CD8-positive, alpha-beta memory T cell (primary cell): ENCODE results near the gene CCDC13. TPM values are rescaled to one million over a fixed set of nuclear protein-coding genes. Genes with fewer than 3 reads are reported as not detected.
A peak's percentile ranks its signal among the peaks of the same experiment; 100 is the strongest.

Experiments
- CTCF ChIA-PET: fragments of 350-600 bp; sonication (Branson Sonifier 250); formaldehyde crosslinking; loops from one replicate; lab custom pipeline; 2021; ENCODE audit warnings: antibody characterized with exemption; lab: Charles Lee
- POLR2A ChIA-PET: fragments of 350-600 bp; sonication (Branson Sonifier 250); formaldehyde crosslinking; loops from one replicate; lab custom pipeline; 2021; ENCODE audit warnings: antibody characterized with exemption; lab: Charles Lee
- DNase-seq, 5 donors: peaks; one replicate each; pipeline versions ENCODE4 v3.0.0 to v3.0.0-alpha.2; 2020 to 2022; ENCODE audit warnings: mixed read lengths in 1 of 5
- H3K27ac ChIP-seq: one replicate; pipeline ENCODE4 v1.7.0; 2013; ENCODE audit warnings: low read depth, mild to moderate bottlenecking, low read length, moderate library complexity
- H3K27me3 ChIP-seq: 2 replicates; pipeline ENCODE4 v1.7.0; 2013; ENCODE audit warnings: low read length, mild to moderate bottlenecking; ENCODE audit not compliant: insufficient read depth, poor library complexity, severe bottlenecking
- H3K36me3 ChIP-seq: 2 replicates; pipeline ENCODE4 v1.7.0; 2013; ENCODE audit warnings: mild to moderate bottlenecking, low read length, moderate library complexity; ENCODE audit not compliant: insufficient read depth
- H3K4me1 ChIP-seq: 2 replicates; pipeline ENCODE4 v1.7.0; 2013; ENCODE audit warnings: mild to moderate bottlenecking, low read length, moderate library complexity; ENCODE audit not compliant: insufficient read depth
- H3K4me3 ChIP-seq: 2 replicates; pipeline ENCODE4 v1.7.0; 2013; ENCODE audit warnings: mild to moderate bottlenecking, low read length
- H3K9me3 ChIP-seq: 2 replicates; pipeline ENCODE4 v1.7.0; 2013; ENCODE audit warnings: mild to moderate bottlenecking, low read length
- H3K27ac Mint-ChIP-seq, 8 donors: one replicate each; pipeline ENCODE4 v1.8.0; 2020 to 2021; ENCODE audit warnings: mixed read lengths in 8 of 8, mild to moderate bottlenecking in 6 of 8, inconsistent platforms in 3 of 8, moderate library complexity in 3 of 8
- H3K27me3 Mint-ChIP-seq, 2 donors: one replicate each; pipeline ENCODE4 v1.8.0; 2020 to 2021; ENCODE audit warnings: mixed read lengths in 2 of 2, mild to moderate bottlenecking in 1 of 2, moderate library complexity in 1 of 2
- H3K36me3 Mint-ChIP-seq, 3 donors: one replicate each; pipeline ENCODE4 v1.8.0; 2020 to 2021; ENCODE audit warnings: mixed read lengths in 3 of 3, inconsistent platforms in 1 of 3, mild to moderate bottlenecking in 1 of 3
- H3K4me1 Mint-ChIP-seq, 3 donors: one replicate each; pipeline ENCODE4 v1.8.0; 2020 to 2021; ENCODE audit warnings: mixed read lengths in 3 of 3, inconsistent platforms in 1 of 3, mild to moderate bottlenecking in 1 of 3
- H3K4me3 Mint-ChIP-seq, 7 donors: one replicate each; pipeline ENCODE4 v1.8.0; 2020 to 2021; ENCODE audit warnings: mixed read lengths in 7 of 7, mild to moderate bottlenecking in 6 of 7, moderate library complexity in 4 of 7, inconsistent platforms in 2 of 7
- H3K9me3 Mint-ChIP-seq, 5 donors: one replicate each; pipeline ENCODE4 v1.8.0; 2020 to 2022; ENCODE audit warnings: mixed read lengths in 5 of 5, mild to moderate bottlenecking in 3 of 5, moderate library complexity in 2 of 5, inconsistent platforms in 1 of 5
- polyA plus RNA-seq: library from polyadenylated mRNA; unstranded; fragments of 300-500 nt; fragmentation: Illumina TruSeq; gene quantifications from one replicate; pipeline ENCODE4 v1.2.3, GENCODE V29; 2021
- total RNA-seq, 2 experiments: library from RNA; stranded (reverse); gene quantifications; one replicate each; pipeline ENCODE4 v1.2.3, GENCODE V29; 2021

CCDC13 gene
- total and polyA plus RNA-seq, 3 experiments from 2014 or later: 0.33 to 0.44 (median 0.42) TPM

GRCh38 chr3:42730294-42730693 lies 42.8 kb downstream of the CCDC13 start:
- H3K4me1 Mint-ChIP-seq: no peaks in the 10 kb centered on the region
- H3K4me3 Mint-ChIP-seq: no peak overlapping the region
- POLR2A ChIA-PET: no interaction called here
- H3K27me3 Mint-ChIP-seq: peaks cover 4 to 5% of the 10 kb centered on the region in 2 donors
- Histone ChIP-seq H3K36me3 (no peaks in the 10 kb centered on the region), H3K4me3 (no peak overlapping the region), H3K4me1 (no peaks in the 10 kb centered on the region), H3K27me3 (no peaks in the 10 kb centered on the region), H3K27ac (no peak overlapping the region), H3K9me3 (no peaks in the 10 kb centered on the region)
- no peak for DNase-seq
- no peaks in the 10 kb centered on the region for H3K9me3 Mint-ChIP-seq
- no peak overlapping the region for H3K27ac Mint-ChIP-seq
- CTCF ChIA-PET: interaction anchor here (0.9 kb wide), 1 partner anchor 19 kb away, joined by 3 read pairs; no protein-coding TSS in a partner anchor
- no peaks in the 10 kb centered on the region for H3K36me3 Mint-ChIP-seq

DNA sequence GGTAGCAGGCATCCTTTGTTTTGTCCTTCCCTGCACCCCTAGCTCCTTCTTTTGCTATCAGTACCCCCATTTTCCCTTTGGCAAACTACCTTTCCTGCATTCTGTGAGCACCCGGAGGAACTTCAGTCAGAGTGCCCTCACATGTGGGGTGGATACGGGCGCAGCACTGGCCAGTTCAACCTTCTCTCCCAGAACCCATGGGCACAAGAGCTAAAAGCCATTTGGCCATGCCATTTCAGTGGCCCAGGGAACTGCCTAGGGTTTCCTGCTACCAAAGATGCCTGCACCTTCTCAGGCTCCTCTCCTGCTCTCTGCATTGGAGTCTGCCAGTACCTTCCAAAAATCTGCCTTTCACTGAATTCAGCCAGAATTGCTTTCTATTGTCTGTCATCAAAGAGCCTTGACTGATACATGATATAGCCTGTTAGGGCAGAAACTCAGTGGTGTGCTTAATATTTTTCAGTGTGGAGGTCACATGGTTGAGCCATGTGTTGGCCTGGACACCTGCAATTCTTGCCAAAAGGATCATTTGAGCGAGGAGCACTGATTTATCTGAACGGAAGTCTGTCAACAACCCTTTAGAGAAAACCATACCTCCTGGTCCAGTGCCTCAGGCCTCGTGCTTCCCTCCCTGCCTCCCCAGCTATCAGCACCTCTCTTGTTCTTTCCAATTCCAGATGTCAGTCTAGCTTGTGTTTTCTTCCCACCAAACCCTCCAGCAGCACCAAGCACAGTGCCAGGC lies 43.5 kb downstream of the CCDC13 start:
- Mint-ChIP-seq H3K4me3 (no peak overlapping the region), H3K27ac (no peak overlapping the region), H3K27me3 (peaks cover 4 to 5% of the 10 kb centered on the region in 2 donors), H3K4me1 (no peaks in the 10 kb centered on the region), H3K36me3 (no peaks in the 10 kb centered on the region), H3K9me3 (no peaks in the 10 kb centered on the region)
- Histone ChIP-seq H3K9me3 (no peaks in the 10 kb centered on the region), H3K4me3 (no peak overlapping the region), H3K27me3 (no peaks in the 10 kb centered on the region), H3K27ac (no peak overlapping the region), H3K4me1 (no peaks in the 10 kb centered on the region), H3K36me3 (no peaks in the 10 kb centered on the region)
- CTCF ChIA-PET: no interaction called here
- no peak for DNase-seq
- POLR2A ChIA-PET: no interaction called here

- CTCF ChIA-PET: no interaction called here
- H3K9me3 ChIP-seq: no peaks in the 10 kb centered on the region
Observed at GRCh38 chr3:42728668-42729364, 44.2 kb downstream of the CCDC13 start.

DNA sequence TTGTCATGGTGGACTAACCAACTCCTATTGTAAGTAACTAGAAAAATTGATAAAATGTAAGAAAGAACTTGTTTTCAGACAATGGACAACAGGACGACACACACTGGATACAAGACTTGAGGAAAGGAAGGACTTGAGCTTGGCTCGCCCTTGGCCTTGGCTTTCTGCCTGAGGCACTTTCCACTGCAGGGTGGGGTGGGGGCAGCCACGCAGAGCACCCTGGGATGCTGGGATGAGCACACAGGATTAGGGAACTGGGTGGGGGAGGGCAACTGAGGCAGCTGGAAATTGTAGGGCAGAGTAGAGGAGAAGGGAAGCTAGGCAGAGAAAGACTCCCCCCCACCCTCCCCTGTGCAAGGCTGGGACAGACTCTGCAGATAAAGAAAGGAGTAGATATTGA lies 45.0 kb downstream of the CCDC13 start:
- H3K36me3 ChIP-seq: no peaks in the 10 kb centered on the region
- Mint-ChIP-seq H3K36me3 (no peaks in the 10 kb centered on the region), H3K27ac (peak overlapping the region in 1 of 8 donors; percentile 87), H3K4me3 (no peak overlapping the region), H3K4me1 (no peaks in the 10 kb centered on the region), H3K9me3 (no peaks in the 10 kb centered on the region), H3K27me3 (peaks cover 4 to 11% of the 10 kb centered on the region in 2 donors)
- ChIA-PET CTCF (no interaction called here), POLR2A (no interaction called here)
- no peak overlapping the region for H3K27ac ChIP-seq
- H3K4me3 ChIP-seq: no peak overlapping the region
- H3K27me3 ChIP-seq: no peaks in the 10 kb centered on the region
- H3K9me3 ChIP-seq: no peaks in the 10 kb centered on the region
- no peaks in the 10 kb centered on the region for H3K4me1 ChIP-seq
- DNase-seq: no peak

More at GRCh38 chr3:42728668-42729364, 44.2 kb downstream of the CCDC13 start:
- DNase-seq: no peak
- Mint-ChIP-seq H3K36me3 (no peaks in the 10 kb centered on the region), H3K27me3 (peaks cover 4 to 11% of the 10 kb centered on the region in 2 donors), H3K27ac (peak overlapping the region in 1 of 8 donors; percentile 29), H3K9me3 (no peaks in the 10 kb centered on the region), H3K4me1 (no peaks in the 10 kb centered on the region), H3K4me3 (no peak overlapping the region)
- Histone ChIP-seq H3K27me3 (no peaks in the 10 kb centered on the region), H3K4me1 (no peaks in the 10 kb centered on the region), H3K36me3 (no peaks in the 10 kb centered on the region), H3K27ac (no peak overlapping the region), H3K4me3 (no peak overlapping the region)
- POLR2A ChIA-PET: no interaction called here

GRCh38 chr3:42725454-42725853 lies 47.6 kb downstream of the CCDC13 start:
- no peak overlapping the region for H3K27ac Mint-ChIP-seq
- H3K27me3 ChIP-seq: no peaks in the 10 kb centered on the region
- ChIA-PET POLR2A (no interaction called here), CTCF (no interaction called here)
- H3K9me3 ChIP-seq: no peaks in the 10 kb centered on the region
- peaks cover 1 to 18% of the 10 kb centered on the region in 2 donors for H3K27me3 Mint-ChIP-seq
- H3K9me3 Mint-ChIP-seq: no peaks in the 10 kb centered on the region
- H3K4me1 Mint-ChIP-seq: no peaks in the 10 kb centered on the region
- H3K27ac ChIP-seq: no peak overlapping the region
- no peaks in the 10 kb centered on the region for H3K36me3 ChIP-seq
- no peaks in the 10 kb centered on the region for H3K4me1 ChIP-seq
- H3K4me3 ChIP-seq: no peak overlapping the region
- no peak overlapping the region for H3K4me3 Mint-ChIP-seq
- no peak for DNase-seq
- no peaks in the 10 kb centered on the region for H3K36me3 Mint-ChIP-seq

GRCh38 chr3:42723219-42723618 lies 49.8 kb downstream of the CCDC13 start:
- Histone ChIP-seq H3K27me3 (no peaks in the 10 kb centered on the region), H3K27ac (no peak overlapping the region), H3K4me3 (no peak overlapping the region), H3K36me3 (no peaks in the 10 kb centered on the region), H3K4me1 (no peaks in the 10 kb centered on the region), H3K9me3 (no peaks in the 10 kb centered on the region)
- Mint-ChIP-seq H3K27ac (no peak overlapping the region), H3K4me3 (no peak overlapping the region), H3K27me3 (peaks cover 0 to 21% of the 10 kb centered on the region in 2 donors), H3K4me1 (no peaks in the 10 kb centered on the region), H3K9me3 (no peaks in the 10 kb centered on the region), H3K36me3 (no peaks in the 10 kb centered on the region)
- CTCF ChIA-PET: no interaction called here
- no peak for DNase-seq
- POLR2A ChIA-PET: no interaction called here

Other genes starting within 250 kb of the CCDC13 start
- gene SEC22C, start 191.3 kb downstream of the CCDC13 start, total RNA-seq: 10 to 100 TPM; 52.6 to 53.6 TPM
- 45.5 TPM for gene SEC22C, start 191.3 kb downstream of the CCDC13 start, polyA plus RNA-seq
- 10 to 100 TPM; 80.4 to 80.7 TPM for gene SS18L2, start 182.4 kb downstream of the CCDC13 start, total RNA-seq
- gene SS18L2, start 182.4 kb downstream of the CCDC13 start, polyA plus RNA-seq: 159 TPM
- 10 to 100 TPM; 54.1 to 58.2 TPM for gene NKTR, start 172.6 kb downstream of the CCDC13 start, total RNA-seq
- 15.8 TPM for gene NKTR, start 172.6 kb downstream of the CCDC13 start, polyA plus RNA-seq
- gene ZBTB47, start 119.6 kb downstream of the CCDC13 start, total RNA-seq: under 1 TPM; 0.48 to 0.60 TPM
- gene ZBTB47, start 119.6 kb downstream of the CCDC13 start, polyA plus RNA-seq: not detected
- gene KLHL40, start 87.7 kb downstream of the CCDC13 start, total RNA-seq: not detected
- not detected for gene KLHL40, start 87.7 kb downstream of the CCDC13 start, polyA plus RNA-seq
- not detected for gene HHATL, start 70.5 kb downstream of the CCDC13 start, total RNA-seq
- not detected for gene HHATL, start 70.5 kb downstream of the CCDC13 start, polyA plus RNA-seq
- 10 to 100 TPM; 89.3 to 93.2 TPM for gene HIGD1A, start 31.2 kb upstream of the CCDC13 start, total RNA-seq
- gene HIGD1A, start 31.2 kb upstream of the CCDC13 start, polyA plus RNA-seq: 101 TPM
- under 1 TPM; 0.20 to 0.92 TPM for gene ACKR2, start 36.2 kb upstream of the CCDC13 start, total RNA-seq
- gene ACKR2, start 36.2 kb upstream of the CCDC13 start, polyA plus RNA-seq: not detected
- not detected for gene CYP8B1, start 102.6 kb upstream of the CCDC13 start, total RNA-seq
- not detected for gene CYP8B1, start 102.6 kb upstream of the CCDC13 start, polyA plus RNA-seq
- gene ZNF662, start 132.9 kb upstream of the CCDC13 start, total RNA-seq: 1 to 10 TPM; 1.1 to 1.5 TPM
- gene ZNF662, start 132.9 kb upstream of the CCDC13 start, polyA plus RNA-seq: not detected
- not detected for gene GASK1A, start 206.1 kb upstream of the CCDC13 start, total RNA-seq
- gene GASK1A, start 206.1 kb upstream of the CCDC13 start, polyA plus RNA-seq: not detected